Activated CD8-positive, alpha-beta memory T cell treated with anti-CD3 and anti-CD28 coated beads, Interleukin-2, amount 10 ng/mL, durations not matched to agents 7 days and 5 days (primary cell): ENCODE measurements around the gene CLSTN2. TPM values are rescaled to one million over a fixed set of nuclear protein-coding genes. Genes with fewer than 3 reads are reported as not detected.
A peak's percentile ranks its signal among the peaks of the same experiment; 100 is the strongest.

Experiments
- ATAC-seq: fragments of 150-1000 bp; cut with Tn5 transposase; one replicate; pipeline ENCODE4 v1.10.0; 2021; ENCODE audit warnings: moderate library complexity
- CTCF ChIA-PET: fragments of 350-600 bp; sonication (Branson Sonifier 250); formaldehyde crosslinking; loops from one replicate; lab custom pipeline; 2021; ENCODE audit warnings: antibody characterized with exemption; lab: Charles Lee
- DNase-seq: peaks from one replicate; pipeline ENCODE4 v3.0.0-alpha.2; 2020
- H3K27ac Mint-ChIP-seq: one replicate; pipeline ENCODE4 v1.8.0; 2021; ENCODE audit warnings: mild to moderate bottlenecking, mixed read lengths
- H3K27me3 Mint-ChIP-seq: one replicate; pipeline ENCODE4 v1.8.0; 2021; ENCODE audit warnings: mixed read lengths
- H3K36me3 Mint-ChIP-seq: one replicate; pipeline ENCODE4 v1.8.0; 2021; ENCODE audit warnings: mild to moderate bottlenecking, mixed read lengths
- H3K4me1 Mint-ChIP-seq: one replicate; pipeline ENCODE4 v1.8.0; 2021; ENCODE audit warnings: mixed read lengths
- H3K4me3 Mint-ChIP-seq: one replicate; pipeline ENCODE4 v1.8.0; 2021; ENCODE audit warnings: mild to moderate bottlenecking, moderate library complexity, mixed read lengths
- H3K9me3 Mint-ChIP-seq: one replicate; pipeline ENCODE4 v1.8.0; 2022; ENCODE audit warnings: low read depth, mixed read lengths
- total RNA-seq, 2 experiments: library from RNA; stranded (reverse); gene quantifications; one replicate each; pipeline ENCODE4 v1.2.3, GENCODE V29; 2021

Gene CLSTN2
- total RNA-seq, 2 experiments from 2014 or later: 0.07 TPM; not detected in 1

- Mint-ChIP-seq H3K27me3 (peaks cover 5% of the 10 kb centered on the region), H3K27ac (no peak overlapping the region), H3K4me1 (no peaks in the 10 kb centered on the region), H3K4me3 (no peak overlapping the region), H3K9me3 (no peaks in the 10 kb centered on the region), H3K36me3 (no peaks in the 10 kb centered on the region)
- DNase-seq: no peak
- no peak for ATAC-seq
- CTCF ChIA-PET: no interaction called here
Observed at GRCh38 chr3:140360332-140360731, 425.3 kb downstream of the CLSTN2 start.

DNA sequence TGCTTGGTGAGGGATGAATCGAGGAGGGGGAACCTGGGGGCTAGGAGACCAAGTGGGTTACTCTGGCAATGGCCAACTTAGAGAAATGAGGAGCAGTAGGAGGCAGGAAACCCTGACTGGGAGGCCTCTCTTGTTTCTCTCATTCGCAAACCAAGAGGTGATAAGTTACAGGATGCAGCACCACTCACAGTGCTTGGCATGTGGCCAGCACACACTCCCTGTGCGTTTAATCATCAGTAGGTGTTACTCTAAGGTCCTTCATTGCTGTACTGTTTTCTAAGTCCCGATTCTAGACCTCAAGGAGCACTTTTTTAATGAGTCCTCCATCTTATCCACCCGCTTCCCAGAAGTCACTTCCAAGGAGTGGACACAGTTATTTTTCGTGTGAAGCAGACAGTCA is 428.8 kb downstream of the CLSTN2 start:
- Mint-ChIP-seq H3K27me3 (peaks cover 5% of the 10 kb centered on the region), H3K4me1 (no peaks in the 10 kb centered on the region), H3K4me3 (no peak overlapping the region), H3K27ac (no peak overlapping the region), H3K9me3 (no peaks in the 10 kb centered on the region), H3K36me3 (no peaks in the 10 kb centered on the region)
- no peak for DNase-seq
- no peak for ATAC-seq
- CTCF ChIA-PET: no interaction called here

- Mint-ChIP-seq H3K27me3 (no peaks in the 10 kb centered on the region), H3K9me3 (no peaks in the 10 kb centered on the region), H3K27ac (no peak overlapping the region), H3K4me3 (no peak overlapping the region), H3K4me1 (no peaks in the 10 kb centered on the region), H3K36me3 (no peaks in the 10 kb centered on the region)
- CTCF ChIA-PET: no interaction called here
- ATAC-seq (no peak), DNase-seq (no peak)
Observed at GRCh38 chr3:140365872-140366697, 431.1 kb downstream of the CLSTN2 start.

DNA sequence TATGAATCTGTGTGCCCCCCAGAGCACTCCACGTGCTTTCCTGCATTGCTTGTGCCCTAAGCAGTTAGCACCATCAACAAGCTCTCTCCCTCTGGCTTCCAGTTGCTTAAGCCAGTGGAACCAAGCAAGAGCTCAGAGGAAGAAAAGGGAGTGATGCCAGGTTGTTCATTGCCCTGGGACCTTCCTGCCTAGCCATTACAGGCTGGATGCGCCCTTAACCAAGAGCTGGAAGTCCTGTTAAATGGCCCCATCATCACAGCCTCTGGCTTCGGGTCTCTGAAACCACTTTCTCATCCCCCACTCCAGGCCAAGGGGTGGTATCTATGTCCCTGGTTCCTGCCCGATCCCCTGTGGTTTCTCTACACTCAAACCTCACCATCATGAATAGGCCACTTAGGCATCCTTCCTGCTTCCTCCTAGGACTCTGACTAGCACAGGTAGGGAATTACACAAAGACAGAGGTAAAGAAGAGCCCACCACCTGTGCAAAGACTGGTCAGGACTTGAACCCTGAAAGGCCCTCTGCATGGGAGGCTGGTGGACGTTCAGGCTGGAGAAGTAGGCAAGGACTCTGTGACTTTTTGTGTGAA is 433.3 kb downstream of the CLSTN2 start:
- Mint-ChIP-seq H3K4me1 (no peaks in the 10 kb centered on the region), H3K27ac (no peak overlapping the region)

DNA sequence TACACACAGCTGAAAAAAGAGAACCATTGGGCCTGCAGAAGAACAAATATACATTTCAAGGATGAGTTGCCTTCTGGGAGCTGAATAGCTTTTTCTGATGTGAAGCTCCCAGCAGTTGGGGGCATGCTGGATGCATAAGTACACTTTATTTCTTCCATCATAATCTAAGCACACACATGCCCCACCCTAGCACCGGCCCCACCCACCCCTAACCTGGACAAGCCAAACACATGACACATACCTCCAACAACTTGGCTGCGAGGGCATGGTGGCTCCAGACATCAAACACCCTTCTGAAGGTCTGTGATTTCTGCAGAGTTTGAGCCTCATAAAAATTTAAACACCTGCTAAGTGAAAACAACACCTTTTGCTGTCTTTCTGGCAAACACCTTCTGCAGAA is 435.7 kb downstream of the CLSTN2 start:
- Mint-ChIP-seq H3K4me3 (no peak overlapping the region), H3K4me1 (no peaks in the 10 kb centered on the region), H3K9me3 (no peaks in the 10 kb centered on the region), H3K27me3 (no peaks in the 10 kb centered on the region), H3K36me3 (no peaks in the 10 kb centered on the region), H3K27ac (no peak overlapping the region)
- no peak for ATAC-seq
- CTCF ChIA-PET: no interaction called here
- DNase-seq: no peak

More for the DNA sequence above, 433.3 kb downstream of the CLSTN2 start:
- no peak overlapping the region for H3K4me3 Mint-ChIP-seq
- H3K36me3 Mint-ChIP-seq: no peaks in the 10 kb centered on the region
- no peaks in the 10 kb centered on the region for H3K27me3 Mint-ChIP-seq
- no peaks in the 10 kb centered on the region for H3K9me3 Mint-ChIP-seq
- DNase-seq: no peak
- ATAC-seq: no peak
- CTCF ChIA-PET: no interaction called here

GRCh38 chr3:140373234-140373633 is 438.2 kb downstream of the CLSTN2 start:
- no peaks in the 10 kb centered on the region for H3K27me3 Mint-ChIP-seq
- H3K27ac Mint-ChIP-seq: no peak overlapping the region
- ATAC-seq: no peak
- CTCF ChIA-PET: no interaction called here
- no peaks in the 10 kb centered on the region for H3K36me3 Mint-ChIP-seq
- no peaks in the 10 kb centered on the region for H3K9me3 Mint-ChIP-seq
- no peak for DNase-seq
- no peaks in the 10 kb centered on the region for H3K4me1 Mint-ChIP-seq
- no peak overlapping the region for H3K4me3 Mint-ChIP-seq

- CTCF ChIA-PET: no interaction called here
- Mint-ChIP-seq H3K4me3 (no peak overlapping the region), H3K9me3 (no peaks in the 10 kb centered on the region), H3K27me3 (no peaks in the 10 kb centered on the region), H3K27ac (no peak overlapping the region), H3K4me1 (no peaks in the 10 kb centered on the region), H3K36me3 (no peaks in the 10 kb centered on the region)
- DNase-seq (no peak), ATAC-seq (no peak)
Observed at GRCh38 chr3:140375002-140375401, 440.0 kb downstream of the CLSTN2 start.

- no peak for DNase-seq
- peak overlapping the region; percentile 2 for H3K27ac Mint-ChIP-seq
- H3K4me1 Mint-ChIP-seq: no peaks in the 10 kb centered on the region
- H3K9me3 Mint-ChIP-seq: no peaks in the 10 kb centered on the region
- CTCF ChIA-PET: no interaction called here
- no peaks in the 10 kb centered on the region for H3K36me3 Mint-ChIP-seq
- H3K27me3 Mint-ChIP-seq: no peaks in the 10 kb centered on the region
- ATAC-seq: no peak
- no peak overlapping the region for H3K4me3 Mint-ChIP-seq
Observed at GRCh38 chr3:140376136-140376889, 441.3 kb downstream of the CLSTN2 start.

DNA sequence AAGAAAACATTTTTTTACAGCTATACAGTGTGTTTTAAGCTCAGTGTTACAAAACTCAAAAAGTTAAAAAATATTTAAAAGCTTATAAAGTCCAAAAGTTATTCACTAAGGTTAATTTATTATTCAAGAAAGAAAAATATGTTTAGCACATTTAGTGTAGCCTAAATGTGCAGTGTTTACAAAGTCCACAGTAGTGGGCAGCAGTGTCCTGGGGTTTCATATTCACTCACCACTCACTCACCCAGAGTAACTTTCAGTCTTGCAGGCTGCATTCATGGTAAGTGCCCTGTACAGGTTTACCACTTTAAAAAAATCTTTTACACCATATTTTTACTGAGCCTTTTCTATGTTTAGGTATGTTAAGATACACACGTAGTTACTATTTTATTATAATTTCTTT is 442.7 kb downstream of the CLSTN2 start:
- ATAC-seq (no peak), DNase-seq (no peak)
- Mint-ChIP-seq H3K27me3 (no peaks in the 10 kb centered on the region), H3K9me3 (no peaks in the 10 kb centered on the region), H3K27ac (no peak overlapping the region), H3K36me3 (no peaks in the 10 kb centered on the region), H3K4me1 (no peaks in the 10 kb centered on the region), H3K4me3 (no peak overlapping the region)
- CTCF ChIA-PET: no interaction called here

DNA sequence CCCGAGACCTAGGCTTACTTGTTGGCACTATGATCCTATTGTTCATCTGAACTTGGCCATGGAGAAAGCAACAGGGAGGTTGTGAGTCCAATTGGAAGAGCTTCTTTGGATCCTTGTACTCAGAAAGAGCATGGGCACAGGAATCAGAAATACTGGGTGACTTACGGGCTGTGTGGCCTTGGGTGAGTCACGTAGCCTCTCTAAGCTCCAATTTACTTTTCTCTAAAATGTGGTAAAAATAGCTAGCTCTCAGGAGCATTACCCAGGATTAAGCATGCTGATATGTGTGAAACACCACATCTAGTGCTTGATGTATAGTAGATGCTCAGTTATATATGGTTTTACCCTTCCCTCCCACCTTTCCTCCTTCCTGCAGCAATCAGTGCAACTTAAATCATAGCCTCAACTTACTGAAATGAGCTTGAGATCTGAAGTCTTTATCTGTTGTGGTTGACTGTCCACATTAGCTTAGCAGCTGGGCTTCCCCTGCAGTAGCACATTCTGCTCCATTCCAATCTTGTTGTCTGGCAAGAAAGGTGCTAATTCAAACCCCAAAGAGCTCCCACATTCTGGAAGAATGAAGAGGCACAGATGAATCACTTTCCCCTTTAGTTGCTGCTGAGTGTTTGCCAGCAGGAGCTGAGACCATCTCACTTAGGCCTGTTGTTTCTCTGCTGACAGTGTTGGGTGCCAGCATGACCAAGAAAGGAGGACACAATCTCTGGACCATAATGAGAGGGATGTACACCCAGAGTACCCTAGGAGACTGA is 443.8 kb downstream of the CLSTN2 start:
- CTCF ChIA-PET: no interaction called here
- ATAC-seq (no peak), DNase-seq (no peak)
- Mint-ChIP-seq H3K9me3 (no peaks in the 10 kb centered on the region), H3K4me3 (no peak overlapping the region), H3K36me3 (no peaks in the 10 kb centered on the region), H3K27ac (no peak overlapping the region), H3K27me3 (no peaks in the 10 kb centered on the region), H3K4me1 (no peaks in the 10 kb centered on the region)

DNA sequence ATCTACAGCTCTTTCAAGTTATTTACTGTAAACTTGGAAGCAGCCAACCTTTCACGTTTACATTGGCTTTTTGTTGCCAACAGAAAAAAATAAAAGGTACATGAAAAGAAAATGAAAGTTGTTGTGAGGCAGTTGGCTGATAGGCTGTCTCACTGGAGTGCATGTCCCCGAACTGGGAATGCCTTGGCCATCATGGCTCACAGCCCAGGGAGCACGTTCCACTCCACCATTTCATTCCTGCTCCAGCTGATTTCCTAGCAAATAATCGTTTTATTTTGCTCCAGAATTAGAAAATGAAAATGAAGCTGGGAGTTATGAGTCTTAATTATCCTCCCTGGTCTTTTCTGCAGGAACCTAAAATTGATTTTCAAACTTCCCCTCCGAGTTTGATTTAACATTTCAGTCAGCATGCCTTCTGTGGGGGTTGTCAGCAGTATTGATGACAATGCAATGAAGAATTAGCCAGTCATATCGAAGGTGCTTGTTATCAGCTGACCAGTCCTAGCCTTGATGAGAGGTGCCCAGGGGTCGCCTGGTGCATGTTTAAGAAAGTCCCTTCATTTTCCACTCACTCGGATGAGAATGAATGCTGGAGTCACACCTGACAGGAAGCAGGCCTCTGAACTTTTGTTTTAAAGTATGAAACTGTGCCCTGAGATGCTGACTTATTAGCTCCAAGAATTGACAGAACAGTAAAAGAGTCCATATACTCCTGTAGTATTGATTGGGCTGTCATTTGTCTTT is 449.2 kb downstream of the CLSTN2 start:
- DNase-seq (no peak), ATAC-seq (no peak)
- no peaks in the 10 kb centered on the region for H3K9me3 Mint-ChIP-seq
- no peaks in the 10 kb centered on the region for H3K27me3 Mint-ChIP-seq
- H3K4me3 Mint-ChIP-seq: no peak overlapping the region
- CTCF ChIA-PET: no interaction called here
- no peaks in the 10 kb centered on the region for H3K4me1 Mint-ChIP-seq
- no peaks in the 10 kb centered on the region for H3K36me3 Mint-ChIP-seq
- H3K27ac Mint-ChIP-seq: no peak overlapping the region

DNA sequence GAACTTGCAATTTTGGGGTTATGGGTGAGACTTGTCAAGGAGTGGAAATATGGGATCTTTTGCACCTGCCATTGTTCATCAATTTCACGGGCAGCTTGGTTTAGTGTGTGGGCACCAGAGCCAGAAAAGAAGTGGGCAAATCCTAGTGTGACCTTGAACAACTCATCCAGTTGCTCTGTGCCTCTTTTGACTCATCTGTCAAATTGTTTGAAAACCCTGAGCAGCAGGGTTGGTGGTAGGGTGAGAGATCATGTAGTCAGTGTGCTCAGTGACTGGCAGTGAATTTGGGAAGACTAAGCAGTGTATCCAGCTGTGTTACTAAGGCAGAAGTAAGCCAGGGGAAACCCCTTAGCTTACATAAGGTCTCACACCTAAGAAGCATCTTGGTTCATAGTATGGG is 449.9 kb downstream of the CLSTN2 start:
- H3K27me3 Mint-ChIP-seq: no peaks in the 10 kb centered on the region
- DNase-seq (no peak), ATAC-seq (no peak)
- H3K4me3 Mint-ChIP-seq: no peak overlapping the region
- H3K9me3 Mint-ChIP-seq: no peaks in the 10 kb centered on the region
- CTCF ChIA-PET: no interaction called here
- no peaks in the 10 kb centered on the region for H3K36me3 Mint-ChIP-seq
- no peak overlapping the region for H3K27ac Mint-ChIP-seq
- H3K4me1 Mint-ChIP-seq: no peaks in the 10 kb centered on the region
